Suprapubic skin (tissue), 4 donors: Measurements from ENCODE around the gene ADGRF3.

Source experiments
- EP300 ChIP-seq: sonication (generic); formaldehyde crosslinking; IDR thresholded peaks from one replicate; pipeline ENCODE4 v1.6.1; 2017; ENCODE audit warnings: antibody characterized with exemption
- POLR2A ChIP-seq, 2 donors: fragments of 450-650 bp; IDR thresholded peaks; one replicate each; pipeline ENCODE4 v1.6.1; 2017; ENCODE audit warnings: antibody characterized with exemption in 2 of 2, mild to moderate bottlenecking in 2 of 2, moderate library complexity in 2 of 2
- POLR2AphosphoS5 ChIP-seq, 3 donors: sonication (generic); formaldehyde crosslinking; IDR thresholded peaks; one replicate each; pipeline ENCODE4 v1.6.1; 2017; ENCODE audit warnings: antibody characterized with exemption in 3 of 3
- TF ChIP-seq, protein P1 (sequence below), 2 donors: fragments of 200-600 bp in 1 of 2; fragments of 450-650 bp in 1 of 2; sonication (generic) in 1 of 2; IDR thresholded peaks; one replicate each; pipeline ENCODE4 v1.5.1; 2016 to 2019; ENCODE audit warnings: antibody characterized with exemption in 2 of 2, mild to moderate bottlenecking in 1 of 2, moderate library complexity in 1 of 2

- TF ChIP-seq, protein P1, sequence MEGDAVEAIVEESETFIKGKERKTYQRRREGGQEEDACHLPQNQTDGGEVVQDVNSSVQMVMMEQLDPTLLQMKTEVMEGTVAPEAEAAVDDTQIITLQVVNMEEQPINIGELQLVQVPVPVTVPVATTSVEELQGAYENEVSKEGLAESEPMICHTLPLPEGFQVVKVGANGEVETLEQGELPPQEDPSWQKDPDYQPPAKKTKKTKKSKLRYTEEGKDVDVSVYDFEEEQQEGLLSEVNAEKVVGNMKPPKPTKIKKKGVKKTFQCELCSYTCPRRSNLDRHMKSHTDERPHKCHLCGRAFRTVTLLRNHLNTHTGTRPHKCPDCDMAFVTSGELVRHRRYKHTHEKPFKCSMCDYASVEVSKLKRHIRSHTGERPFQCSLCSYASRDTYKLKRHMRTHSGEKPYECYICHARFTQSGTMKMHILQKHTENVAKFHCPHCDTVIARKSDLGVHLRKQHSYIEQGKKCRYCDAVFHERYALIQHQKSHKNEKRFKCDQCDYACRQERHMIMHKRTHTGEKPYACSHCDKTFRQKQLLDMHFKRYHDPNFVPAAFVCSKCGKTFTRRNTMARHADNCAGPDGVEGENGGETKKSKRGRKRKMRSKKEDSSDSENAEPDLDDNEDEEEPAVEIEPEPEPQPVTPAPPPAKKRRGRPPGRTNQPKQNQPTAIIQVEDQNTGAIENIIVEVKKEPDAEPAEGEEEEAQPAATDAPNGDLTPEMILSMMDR (IDR thresholded peaks at IDR 0.05): no peak
- TF ChIP-seq POLR2A (IDR thresholded peaks at IDR 0.05) (no peak), POLR2AphosphoS5 (IDR thresholded peaks at IDR 0.05) (no peak), EP300 (no peak)
These were observed 48.8 kb upstream of the ADGRF3 start for GRCh38 chr2:26395394-26395793.
